ENCODE measurements around the gene ALPI.

The ALPI gene

DNA sequence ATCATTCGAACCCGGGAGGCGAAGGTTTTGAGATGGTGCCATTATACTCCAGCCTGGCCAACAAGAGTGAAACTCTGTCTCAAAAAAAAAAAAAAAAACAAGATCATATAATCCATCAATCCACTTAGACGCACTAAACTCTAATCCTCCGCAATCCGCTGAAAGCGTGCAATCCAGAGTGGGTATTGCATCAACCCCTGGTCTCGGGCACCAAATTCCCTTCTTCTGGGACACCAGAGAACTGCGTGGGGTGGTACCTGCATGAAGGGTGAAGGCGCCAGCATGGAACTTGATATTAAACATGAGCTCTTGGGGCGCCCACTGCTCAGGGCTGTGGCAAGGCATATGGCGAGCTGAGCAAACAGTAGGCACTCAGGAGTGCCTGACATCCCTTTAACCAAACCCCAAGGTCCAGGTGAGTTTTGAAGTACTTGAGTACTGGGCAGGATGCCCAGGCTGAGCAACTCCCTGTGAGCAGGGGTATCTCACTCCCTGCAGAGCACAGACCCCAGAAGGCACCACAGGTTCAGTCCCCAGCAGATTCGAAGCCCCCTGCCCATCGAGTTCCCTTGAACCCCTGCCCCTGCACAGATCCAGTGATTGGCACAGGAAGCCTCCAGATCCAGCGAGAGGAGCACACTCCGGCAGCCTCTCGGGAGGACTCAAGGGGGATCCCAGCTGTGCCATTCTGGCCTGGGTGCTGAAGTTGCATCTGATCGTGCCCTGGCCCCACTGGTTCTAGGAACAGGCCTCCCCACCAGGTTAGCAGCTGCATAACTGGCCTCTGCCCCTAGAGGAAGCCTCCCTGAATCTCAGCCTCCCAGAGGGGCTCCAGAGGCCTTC is 8.0 kb downstream of the ALPI start:
- no peak for TF ChIP-seq BACH2 (CRISPR knock-in tag; IDR thresholded peaks at IDR 0.05; ENCODE audit: borderline replicate concordance)
- no peak for TF ChIP-seq CSDC2 (CRISPR knock-in tag; IDR thresholded peaks at IDR 0.05)
- TF ChIP-seq, protein P1, sequence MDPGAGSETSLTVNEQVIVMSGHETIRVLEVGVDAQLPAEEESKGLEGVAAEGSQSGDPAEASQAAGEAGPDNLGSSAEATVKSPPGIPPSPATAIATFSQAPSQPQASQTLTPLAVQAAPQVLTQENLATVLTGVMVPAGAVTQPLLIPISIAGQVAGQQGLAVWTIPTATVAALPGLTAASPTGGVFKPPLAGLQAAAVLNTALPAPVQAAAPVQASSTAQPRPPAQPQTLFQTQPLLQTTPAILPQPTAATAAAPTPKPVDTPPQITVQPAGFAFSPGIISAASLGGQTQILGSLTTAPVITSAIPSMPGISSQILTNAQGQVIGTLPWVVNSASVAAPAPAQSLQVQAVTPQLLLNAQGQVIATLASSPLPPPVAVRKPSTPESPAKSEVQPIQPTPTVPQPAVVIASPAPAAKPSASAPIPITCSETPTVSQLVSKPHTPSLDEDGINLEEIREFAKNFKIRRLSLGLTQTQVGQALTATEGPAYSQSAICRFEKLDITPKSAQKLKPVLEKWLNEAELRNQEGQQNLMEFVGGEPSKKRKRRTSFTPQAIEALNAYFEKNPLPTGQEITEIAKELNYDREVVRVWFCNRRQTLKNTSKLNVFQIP (CRISPR knock-in tag; IDR thresholded peaks at IDR 0.05; ENCODE audit: borderline replicate concordance, low read depth): no peak
- TF ChIP-seq OSR1 (CRISPR knock-in tag; IDR thresholded peaks at IDR 0.05): no peak
- TF ChIP-seq TSHZ2 (CRISPR knock-in tag; IDR thresholded peaks at IDR 0.05): no peak
- no peak for TF ChIP-seq ZNF8 (CRISPR knock-in tag; IDR thresholded peaks at IDR 0.05)
- no peak for TF ChIP-seq CSRNP3 (CRISPR knock-in tag; IDR thresholded peaks at IDR 0.05)
- TF ChIP-seq ZFP30 (CRISPR knock-in tag; IDR thresholded peaks at IDR 0.05): no peak
- no peak for TF ChIP-seq TCF4 (CRISPR knock-in tag; IDR thresholded peaks at IDR 0.05; ENCODE audit: borderline replicate concordance)
- TF ChIP-seq ZNF70 (CRISPR knock-in tag; IDR thresholded peaks at IDR 0.05): no peak
- TF ChIP-seq ISL1 (CRISPR knock-in tag; IDR thresholded peaks at IDR 0.05): no peak
- no peak for TF ChIP-seq TOX (CRISPR knock-in tag; IDR thresholded peaks at IDR 0.05; ENCODE audit: borderline replicate concordance)
- TF ChIP-seq RARB (CRISPR knock-in tag; IDR thresholded peaks at IDR 0.05): no peak
- no peak for TF ChIP-seq ARNTL (CRISPR knock-in tag; IDR thresholded peaks at IDR 0.05; ENCODE audit: borderline replicate concordance, low read depth)
- TF ChIP-seq GLIS3 (CRISPR knock-in tag; IDR thresholded peaks at IDR 0.05): no peak
- ATAC-seq: no peak

DNA sequence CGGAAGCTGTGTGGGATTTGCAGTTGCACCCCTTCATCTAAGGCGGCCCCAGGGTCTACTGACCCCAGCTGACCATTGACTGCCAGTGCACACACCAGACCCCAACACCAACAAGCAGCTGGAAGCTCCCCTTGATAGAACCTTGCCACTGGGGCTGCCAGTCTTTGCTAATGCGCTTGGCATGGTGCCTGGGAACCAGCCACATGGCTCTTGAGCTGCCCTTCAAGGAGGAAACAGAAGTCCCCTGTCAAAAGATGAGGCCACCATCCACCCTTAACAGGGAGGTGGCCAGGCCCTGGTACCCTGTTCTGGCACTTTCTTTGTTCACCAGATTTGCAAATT is 8.6 kb downstream of the ALPI start:
- TF ChIP-seq ZFP3 (CRISPR knock-in tag; IDR thresholded peaks at IDR 0.05) (no peak), RARB (CRISPR knock-in tag; IDR thresholded peaks at IDR 0.05) (no peak), BACH2 (CRISPR knock-in tag; IDR thresholded peaks at IDR 0.05; ENCODE audit: borderline replicate concordance) (no peak), ZC3H10 (CRISPR knock-in tag; IDR thresholded peaks at IDR 0.05) (no peak), ZNF565 (CRISPR knock-in tag; conservative IDR thresholded peaks at IDR 0.05; ENCODE audit: low read depth) (no peak), OSR1 (CRISPR knock-in tag; IDR thresholded peaks at IDR 0.05) (no peak), CREB5 (CRISPR knock-in tag; IDR thresholded peaks at IDR 0.05; ENCODE audit: low read depth) (no peak), ZNF70 (CRISPR knock-in tag; IDR thresholded peaks at IDR 0.05) (no peak), ARNTL (CRISPR knock-in tag; IDR thresholded peaks at IDR 0.05; ENCODE audit: borderline replicate concordance, low read depth) (no peak), SNAI2 (CRISPR knock-in tag; IDR thresholded peaks at IDR 0.05) (no peak), TCF4 (CRISPR knock-in tag; IDR thresholded peaks at IDR 0.05; ENCODE audit: borderline replicate concordance) (no peak), PATZ1 (CRISPR knock-in tag; IDR thresholded peaks at IDR 0.05; ENCODE audit: borderline replicate concordance) (no peak), ESRRG (CRISPR knock-in tag; IDR thresholded peaks at IDR 0.05) (no peak), TSHZ2 (CRISPR knock-in tag; IDR thresholded peaks at IDR 0.05) (no peak), CSDC2 (CRISPR knock-in tag; IDR thresholded peaks at IDR 0.05) (no peak), CSRNP3 (CRISPR knock-in tag; IDR thresholded peaks at IDR 0.05) (no peak), ISL1 (CRISPR knock-in tag; IDR thresholded peaks at IDR 0.05) (no peak), GLIS3 (CRISPR knock-in tag; IDR thresholded peaks at IDR 0.05) (no peak), TOX (CRISPR knock-in tag; IDR thresholded peaks at IDR 0.05; ENCODE audit: borderline replicate concordance) (no peak)
- TF ChIP-seq, protein P1 (CRISPR knock-in tag; IDR thresholded peaks at IDR 0.05; ENCODE audit: borderline replicate concordance, low read depth): no peak
- ATAC-seq: no peak
